GM21528 (cell line): ENCODE measurements around the gene ENOPH1.

Experiments used
- ATAC-seq: cut with Tn5 transposase; IDR thresholded peaks from one replicate; pipeline ENCODE4 v1.9.1; 2021; ENCODE audit warnings: mild to moderate bottlenecking, moderate library complexity; ENCODE audit not compliant: unreplicated experiment, low FRiP score

The ENOPH1 gene

GRCh38 chr4:82500435-82501153, 70.2 kb downstream of the ENOPH1 start:
- ATAC-seq, result no peak

GRCh38 chr4:82501154-82501442, 70.7 kb downstream of the ENOPH1 start:
- ATAC-seq, result no peak

- no peak for ATAC-seq
Measured at GRCh38 chr4:82508011-82508410, 77.6 kb downstream of the ENOPH1 start.

- ATAC-seq, result no peak
Measured at GRCh38 chr4:82508806-82509428, 78.5 kb downstream of the ENOPH1 start.

GRCh38 chr4:82510216-82510615, 79.8 kb downstream of the ENOPH1 start:
- no peak for ATAC-seq
